GM21723 (cell line): ENCODE measurements around the gene CPLX3.

Source experiments
- ATAC-seq: cut with Tn5 transposase; IDR thresholded peaks from one replicate; pipeline ENCODE4 v1.9.1; 2021; ENCODE audit warnings: mild to moderate bottlenecking, moderate library complexity; ENCODE audit not compliant: unreplicated experiment

The CPLX3 gene

DNA sequence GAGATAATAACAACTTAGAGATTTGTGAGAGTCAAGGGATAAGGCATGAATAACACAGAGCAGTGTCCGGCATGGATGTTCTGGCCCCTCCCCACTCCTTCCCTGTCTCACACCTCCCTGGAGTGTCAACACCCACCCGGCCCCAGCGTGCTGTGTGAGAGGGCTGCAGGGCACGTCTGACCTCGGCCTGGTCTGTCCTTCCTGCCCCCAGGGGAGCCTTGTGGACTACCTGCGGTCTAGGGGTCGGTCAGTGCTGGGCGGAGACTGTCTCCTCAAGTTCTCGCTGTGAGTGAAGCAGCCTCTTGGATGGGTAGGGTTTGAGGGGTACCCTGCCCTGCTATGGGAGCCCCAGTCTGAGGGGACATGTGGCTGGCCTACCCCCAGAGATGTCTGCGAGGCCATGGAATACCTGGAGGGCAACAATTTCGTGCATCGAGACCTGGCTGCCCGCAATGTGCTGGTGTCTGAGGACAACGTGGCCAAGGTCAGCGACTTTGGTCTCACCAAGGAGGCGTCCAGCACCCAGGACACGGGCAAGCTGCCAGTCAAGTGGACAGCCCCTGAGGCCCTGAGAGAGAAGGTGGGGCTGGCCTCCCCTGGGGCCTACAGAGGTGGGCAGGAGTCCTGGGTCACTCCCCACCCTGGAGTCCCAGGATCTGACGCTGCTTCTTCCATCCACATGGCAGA is 25.0 kb upstream of the CPLX3 start:
- no peak for ATAC-seq

- ATAC-seq = no peak
Observed at GRCh38 chr15:74802290-74802689, 24.1 kb upstream of the CPLX3 start.

DNA sequence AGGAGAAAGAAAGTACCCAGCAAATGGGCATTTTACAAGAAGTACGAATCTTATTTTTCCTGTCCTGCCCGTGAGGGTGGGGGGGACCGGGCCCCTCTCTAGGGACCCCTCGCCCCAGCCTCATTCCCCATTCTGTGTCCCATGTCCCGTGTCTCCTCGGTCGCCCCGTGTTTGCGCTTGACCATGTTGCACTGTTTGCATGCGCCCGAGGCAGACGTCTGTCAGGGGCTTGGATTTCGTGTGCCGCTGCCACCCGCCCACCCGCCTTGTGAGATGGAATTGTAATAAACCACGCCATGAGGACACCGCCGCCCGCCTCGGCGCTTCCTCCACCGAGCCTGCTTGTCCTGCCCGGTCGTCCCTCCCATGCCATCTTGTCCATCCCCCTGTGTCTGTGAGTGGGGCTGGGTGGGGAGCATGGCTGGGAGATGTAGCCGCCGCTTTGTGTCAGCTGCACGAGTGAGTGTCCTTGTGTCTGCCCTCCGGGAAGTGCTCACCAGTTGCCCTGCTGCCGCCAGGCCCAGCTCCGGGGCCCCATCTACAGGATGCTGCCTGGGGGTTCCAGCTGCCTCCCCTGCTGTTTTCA is 23.5 kb upstream of the CPLX3 start:
- ATAC-seq = no peak

GRCh38 chr15:74804935-74805334 is 21.5 kb upstream of the CPLX3 start:
- no peak for ATAC-seq

GRCh38 chr15:74807282-74807681 is 19.1 kb upstream of the CPLX3 start:
- ATAC-seq = no peak

DNA sequence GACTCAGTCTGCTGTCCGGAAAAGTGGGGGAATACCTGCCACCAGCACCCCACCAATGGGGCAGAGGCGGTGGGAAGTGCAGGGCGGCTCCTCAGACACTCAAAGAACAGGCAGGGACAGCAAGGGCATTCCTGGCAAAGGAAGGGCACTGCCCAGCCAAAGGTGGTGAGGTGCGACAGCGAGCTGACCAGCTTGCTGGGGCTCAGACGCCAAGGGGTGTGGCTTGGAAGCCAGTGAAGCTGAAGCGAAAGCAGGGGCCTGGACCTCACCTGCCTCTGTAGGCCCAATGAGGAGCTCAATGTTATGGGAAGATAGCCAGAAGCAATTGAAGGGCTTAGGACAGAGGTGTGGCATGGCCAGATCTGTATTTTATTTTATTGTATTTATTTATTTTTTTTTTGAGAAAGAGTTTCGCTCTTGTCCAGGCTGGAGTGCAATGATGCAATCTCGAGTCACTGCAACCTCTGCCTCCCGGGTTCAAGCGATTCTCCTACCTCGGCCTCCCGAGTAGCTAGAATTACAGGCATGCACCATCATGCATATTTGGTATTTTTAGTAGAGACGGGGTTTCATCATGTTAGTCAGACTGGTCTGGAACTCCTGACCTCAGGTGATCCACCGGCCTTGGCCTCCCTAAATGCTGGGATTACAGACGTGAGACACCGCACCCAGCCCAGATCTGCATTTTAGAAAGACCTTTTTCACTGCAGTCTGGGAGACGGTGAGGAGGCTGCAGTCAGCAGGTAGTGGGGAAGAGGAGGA is 18.2 kb upstream of the CPLX3 start:
- no peak for ATAC-seq

DNA sequence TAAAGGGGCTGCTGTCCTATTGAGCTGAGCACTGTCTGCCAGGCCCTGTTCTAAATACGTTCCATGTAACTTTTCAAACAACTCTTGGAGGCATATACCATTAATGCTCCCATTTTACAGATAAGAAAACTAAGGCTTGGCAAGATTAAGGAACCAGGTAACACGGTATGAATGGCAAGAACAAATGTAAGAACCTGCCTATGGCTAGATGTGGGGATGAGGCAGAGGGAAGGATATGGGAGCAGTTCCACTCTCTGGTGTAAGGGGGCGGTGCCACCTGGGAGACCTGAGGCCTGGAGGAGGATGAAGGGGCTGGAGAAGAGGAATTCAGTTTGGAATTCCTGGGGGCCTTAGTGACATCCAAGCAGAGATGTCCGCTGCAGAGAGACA is 17.6 kb upstream of the CPLX3 start:
- no peak for ATAC-seq

DNA sequence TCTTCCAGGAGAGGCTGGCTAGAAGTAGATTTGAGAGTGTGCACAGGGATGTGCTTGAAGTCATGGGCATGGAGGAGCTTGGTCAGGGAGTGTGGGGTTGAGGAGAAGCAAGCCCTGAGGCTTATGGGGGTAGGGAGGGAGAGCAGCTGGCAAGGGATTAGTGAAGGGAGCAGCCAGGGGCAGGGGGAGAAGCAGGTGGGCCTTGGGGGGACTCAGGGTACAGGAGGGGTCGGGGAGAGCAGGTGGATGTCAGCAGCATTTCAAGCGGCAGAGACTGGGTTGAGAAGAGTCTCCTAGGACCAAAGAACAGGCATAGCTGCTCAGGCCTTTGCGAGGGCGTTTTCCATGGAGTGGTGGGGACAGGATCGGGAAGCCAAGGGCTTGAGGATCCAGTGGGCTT is 17.2 kb upstream of the CPLX3 start:
- no peak for ATAC-seq

- no peak for ATAC-seq
Observed at GRCh38 chr15:74809956-74810355, 16.5 kb upstream of the CPLX3 start.

DNA sequence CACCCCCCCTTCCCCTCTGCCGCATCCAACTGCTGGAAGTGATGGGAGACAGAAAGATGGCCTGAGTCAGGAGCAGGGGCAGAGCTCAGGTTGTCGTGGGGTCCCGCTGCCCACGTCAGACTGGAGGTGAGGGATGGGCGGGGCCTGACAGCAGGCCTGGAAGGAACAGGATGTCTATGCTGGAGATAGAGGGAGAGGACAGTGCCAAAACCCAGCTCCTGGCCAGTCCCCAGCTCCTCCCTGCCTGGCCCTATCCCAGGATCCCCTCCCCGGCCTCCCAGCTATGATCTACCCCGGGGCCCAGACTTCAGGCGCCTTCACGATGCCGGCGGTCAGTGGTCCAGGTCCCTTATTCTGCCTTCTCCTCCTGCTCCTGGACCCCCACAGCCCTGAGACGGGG is 13.9 kb upstream of the CPLX3 start, which contains the start of gene LMAN1L:
Gene LMAN1L (plus strand): TSS at position 303 of the 400 bp plus-strand sequence. CDS start 20 bp downstream, at position 323.
- no peak for ATAC-seq

DNA sequence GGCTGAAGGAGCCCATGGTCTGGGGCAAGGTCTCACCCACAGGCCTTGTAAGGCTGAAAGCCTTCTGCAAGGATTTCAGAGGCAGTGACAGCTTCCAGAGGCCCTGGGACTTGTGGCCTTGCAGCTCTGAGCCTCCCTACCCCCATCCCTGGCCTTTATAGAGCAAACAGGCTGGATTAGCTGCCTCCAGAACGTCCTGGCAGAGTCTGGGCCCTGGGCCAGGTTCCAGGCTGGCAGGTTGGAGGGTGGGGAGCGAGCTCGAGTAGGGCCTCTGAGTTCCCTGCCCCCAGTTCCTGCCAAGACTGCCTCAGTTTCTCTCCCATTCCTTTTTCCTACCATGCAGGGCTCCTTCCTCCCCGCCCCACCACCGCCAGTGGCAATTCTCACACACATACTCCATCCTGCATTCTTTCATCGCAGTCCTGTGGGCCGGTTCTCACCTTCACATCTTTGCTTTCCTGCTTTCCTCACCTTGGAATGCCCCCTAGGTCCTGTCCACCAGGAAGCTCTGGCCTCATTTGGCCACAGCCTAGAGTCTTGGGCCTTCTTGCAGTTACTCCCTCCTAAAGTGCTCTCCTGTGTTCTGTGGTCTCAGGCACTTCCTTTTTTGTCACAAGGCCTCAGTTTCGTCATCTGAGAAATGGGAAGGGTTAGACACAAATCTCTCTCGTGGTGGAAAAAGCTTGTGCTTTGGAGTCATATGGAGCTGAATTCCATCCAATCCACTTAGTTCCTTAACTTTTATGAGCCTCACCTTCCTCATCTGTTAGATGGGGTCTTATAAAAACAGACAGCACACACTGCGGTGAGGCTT is 11.1 kb upstream of the CPLX3 start:
- no peak for ATAC-seq

- ATAC-seq = no peak
Observed at GRCh38 chr15:74815961-74816360, 10.5 kb upstream of the CPLX3 start.

DNA sequence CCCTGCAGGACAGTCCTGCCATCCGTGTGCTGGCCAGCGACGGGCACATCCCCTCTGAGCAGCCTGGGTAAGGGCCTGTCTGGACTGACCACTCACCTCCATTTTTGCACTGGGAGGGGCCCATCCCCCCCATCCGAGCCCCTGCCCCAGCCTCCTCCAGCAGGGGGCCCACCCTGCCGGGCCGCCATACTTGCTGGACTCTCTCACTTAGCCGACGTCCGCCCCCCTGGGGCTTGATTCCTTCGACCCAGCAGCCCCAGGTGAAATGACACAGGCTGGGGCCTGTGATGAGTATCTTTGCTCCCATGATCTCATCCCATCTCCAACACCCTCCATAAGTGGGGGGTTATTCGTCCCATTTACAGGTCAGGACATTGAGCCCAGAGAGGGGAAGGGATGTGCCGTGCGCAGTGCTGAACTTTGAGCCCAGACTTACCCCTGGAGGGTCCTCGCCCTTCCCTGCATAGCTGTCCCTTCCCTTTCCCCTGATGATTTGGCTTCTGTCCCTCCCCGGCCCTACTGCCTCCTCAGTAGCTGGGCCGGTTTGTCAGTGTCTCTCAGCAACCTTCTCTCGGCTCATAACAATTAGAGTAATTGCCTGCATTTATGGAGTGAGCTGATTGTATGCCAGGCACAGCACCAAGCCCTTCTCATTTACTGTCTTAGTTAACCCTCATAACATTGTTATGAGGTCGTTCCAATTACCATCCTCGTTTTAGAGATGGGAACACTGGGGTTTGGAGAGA is 9.6 kb upstream of the CPLX3 start:
- no peak for ATAC-seq

DNA sequence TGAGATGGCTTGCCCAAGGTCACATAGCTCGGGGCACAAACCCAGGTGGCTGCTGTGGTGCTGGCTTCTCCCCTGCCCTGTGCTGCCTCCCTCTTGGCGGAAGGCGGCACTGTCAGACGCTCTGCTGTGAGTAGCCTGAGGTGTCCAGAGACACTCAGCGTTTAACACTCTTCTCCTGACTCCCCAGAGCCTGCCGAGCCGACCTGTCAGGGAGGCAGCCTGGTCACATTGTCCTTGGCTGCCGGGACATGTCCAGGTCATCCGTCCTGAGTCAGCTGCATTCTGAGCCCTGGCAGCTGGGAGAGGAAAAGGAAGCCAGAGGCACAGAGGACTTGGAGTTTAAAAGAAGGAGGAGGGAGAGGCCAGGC is 9.1 kb upstream of the CPLX3 start:
- no peak for ATAC-seq

DNA sequence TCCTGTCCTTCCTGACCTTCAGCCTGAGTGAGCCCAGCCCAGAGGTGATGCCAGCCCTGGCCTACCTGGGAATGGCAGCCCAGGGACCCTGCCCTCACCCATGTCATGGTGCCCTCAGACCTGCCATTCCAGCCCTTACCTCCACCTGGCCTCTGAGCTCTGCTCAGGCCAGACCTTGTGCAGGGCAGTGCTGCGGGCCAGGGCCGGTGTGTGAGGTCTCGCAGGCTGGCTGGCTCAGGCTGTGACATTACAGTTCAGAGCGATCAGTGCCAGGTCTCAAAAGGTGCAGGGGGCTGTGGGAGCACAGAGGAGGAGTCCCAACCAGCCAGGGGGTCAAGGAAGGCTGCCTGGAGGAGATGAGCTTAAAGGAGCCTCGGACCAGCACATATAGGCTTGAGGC is 6.4 kb upstream of the CPLX3 start:
- ATAC-seq = no peak

DNA sequence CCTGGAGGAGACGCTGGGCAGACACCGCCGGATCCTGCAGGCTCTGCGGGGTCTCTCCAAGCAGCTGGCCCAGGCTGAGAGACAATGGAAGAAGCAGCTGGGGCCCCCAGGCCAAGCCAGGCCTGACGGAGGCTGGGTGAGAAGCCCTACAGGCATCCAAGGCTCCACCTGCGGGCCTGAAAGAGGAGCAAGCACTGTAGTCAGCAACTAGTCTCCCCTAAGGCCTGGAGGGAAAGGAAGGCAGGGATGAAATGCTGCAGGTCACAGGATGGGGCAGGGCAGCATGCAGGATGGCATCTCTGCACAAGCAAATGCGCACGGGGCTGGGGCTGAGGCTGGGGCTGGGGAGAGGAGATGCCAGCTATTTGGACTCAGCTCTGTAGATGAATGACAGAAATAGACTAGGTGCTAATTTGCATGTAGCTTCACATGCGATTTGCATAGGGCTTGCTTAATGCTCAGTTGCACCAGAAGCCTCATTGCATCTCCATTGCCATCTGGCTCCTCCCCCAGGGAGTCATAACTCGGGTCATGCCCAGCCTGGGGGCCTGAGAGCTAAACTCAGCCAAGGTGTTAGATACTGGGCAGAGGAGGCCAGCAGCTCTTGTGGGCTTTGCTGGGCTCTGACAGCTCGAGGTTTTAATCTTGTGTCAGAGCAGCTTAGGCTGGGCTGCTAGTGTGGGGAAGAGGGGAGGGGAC is 5.2 kb upstream of the CPLX3 start:
- peak; percentile 59 for ATAC-seq

GRCh38 chr15:74821790-74822158 is 4.7 kb upstream of the CPLX3 start:
- no peak for ATAC-seq

GRCh38 chr15:74822233-74822632 is 4.2 kb upstream of the CPLX3 start:
- ATAC-seq = no peak

GRCh38 chr15:74823324-74823723 is 3.1 kb upstream of the CPLX3 start:
- no peak for ATAC-seq

DNA sequence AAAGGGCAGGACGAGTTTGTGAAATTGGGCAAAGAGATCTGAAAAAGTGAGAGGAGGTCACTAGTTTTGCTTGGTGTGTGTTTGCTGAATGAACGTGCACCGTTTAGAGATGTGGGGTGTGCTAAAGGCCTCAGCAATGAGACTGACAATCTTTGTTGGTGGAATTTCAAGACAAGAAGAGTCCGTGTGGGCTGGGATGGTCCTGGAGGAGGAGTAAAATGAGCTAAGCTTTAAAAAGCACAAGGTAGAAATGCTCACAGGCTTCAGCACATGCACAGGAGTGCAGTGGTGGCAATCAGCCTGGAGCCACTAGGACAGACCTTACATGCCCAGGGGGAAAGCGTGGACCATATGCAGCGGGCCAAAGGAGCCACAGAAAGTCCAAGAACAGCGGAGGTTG is 1.5 kb upstream of the CPLX3 start:
- no peak for ATAC-seq
